ENCODE results near the gene NUMBL. TPM values are rescaled to one million over a fixed set of nuclear protein-coding genes. Genes with fewer than 3 reads are reported as not detected.

Gene NUMBL
- total and polyA plus RNA-seq, 2 of the 13 experiments (the other 11 are each of a cell fraction or from before 2014, with no cell fraction given), result 0.49 to 2.3 TPM

DNA sequence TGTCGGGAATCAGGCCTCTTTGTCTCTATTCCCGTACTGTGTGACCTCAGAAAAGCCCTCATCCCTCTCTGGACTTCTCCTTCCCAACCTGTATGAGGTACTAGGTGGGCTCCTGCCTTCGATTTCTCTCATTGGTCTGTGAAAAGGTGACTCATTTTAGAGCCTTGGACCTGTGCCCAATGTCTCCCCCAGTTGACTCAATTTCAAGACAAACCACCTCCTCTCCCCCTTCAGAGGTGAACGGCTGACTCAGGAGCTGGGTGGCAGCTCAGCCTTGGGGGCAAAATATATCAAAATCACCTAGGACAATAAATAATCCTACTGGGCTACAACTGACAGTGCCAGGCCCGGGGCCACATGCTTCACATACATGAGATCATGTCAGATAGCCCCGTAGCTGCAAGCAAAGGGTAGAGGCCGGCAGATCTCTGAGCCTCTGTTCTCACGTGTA is 25.6 kb upstream of the NUMBL start (continued):
- TF ChIP-seq, protein P1, sequence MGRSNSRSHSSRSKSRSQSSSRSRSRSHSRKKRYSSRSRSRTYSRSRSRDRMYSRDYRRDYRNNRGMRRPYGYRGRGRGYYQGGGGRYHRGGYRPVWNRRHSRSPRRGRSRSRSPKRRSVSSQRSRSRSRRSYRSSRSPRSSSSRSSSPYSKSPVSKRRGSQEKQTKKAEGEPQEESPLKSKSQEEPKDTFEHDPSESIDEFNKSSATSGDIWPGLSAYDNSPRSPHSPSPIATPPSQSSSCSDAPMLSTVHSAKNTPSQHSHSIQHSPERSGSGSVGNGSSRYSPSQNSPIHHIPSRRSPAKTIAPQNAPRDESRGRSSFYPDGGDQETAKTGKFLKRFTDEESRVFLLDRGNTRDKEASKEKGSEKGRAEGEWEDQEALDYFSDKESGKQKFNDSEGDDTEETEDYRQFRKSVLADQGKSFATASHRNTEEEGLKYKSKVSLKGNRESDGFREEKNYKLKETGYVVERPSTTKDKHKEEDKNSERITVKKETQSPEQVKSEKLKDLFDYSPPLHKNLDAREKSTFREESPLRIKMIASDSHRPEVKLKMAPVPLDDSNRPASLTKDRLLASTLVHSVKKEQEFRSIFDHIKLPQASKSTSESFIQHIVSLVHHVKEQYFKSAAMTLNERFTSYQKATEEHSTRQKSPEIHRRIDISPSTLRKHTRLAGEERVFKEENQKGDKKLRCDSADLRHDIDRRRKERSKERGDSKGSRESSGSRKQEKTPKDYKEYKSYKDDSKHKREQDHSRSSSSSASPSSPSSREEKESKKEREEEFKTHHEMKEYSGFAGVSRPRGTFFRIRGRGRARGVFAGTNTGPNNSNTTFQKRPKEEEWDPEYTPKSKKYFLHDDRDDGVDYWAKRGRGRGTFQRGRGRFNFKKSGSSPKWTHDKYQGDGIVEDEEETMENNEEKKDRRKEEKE (IDR thresholded peaks at IDR 0.05), result no peak
- TF ChIP-seq ZNF3 (CRISPR knock-in tag; IDR thresholded peaks at IDR 0.05) (no peak), SPEN (CRISPR knock-in tag; IDR thresholded peaks at IDR 0.05; ENCODE audit: low read depth) (no peak), ZNF768 (CRISPR knock-in tag; IDR thresholded peaks at IDR 0.05) (peak; percentile 82; the same call in 1 of the 2 replicates), ZGPAT (CRISPR knock-in tag; IDR thresholded peaks at IDR 0.05) (no peak), MATR3 (CRISPR knock-in tag; IDR thresholded peaks at IDR 0.05) (no peak), CBX2 (IDR thresholded peaks at IDR 0.05; ENCODE audit: low read depth, low read length) (no peak), CBX2 (CRISPR knock-in tag; IDR thresholded peaks at IDR 0.05; ENCODE audit: low read depth) (no peak), ZNF629 (CRISPR knock-in tag; conservative IDR thresholded peaks at IDR 0.05) (no peak), ZNF563 (CRISPR knock-in tag; IDR thresholded peaks at IDR 0.05) (no peak), ZNF616 (CRISPR knock-in tag; IDR thresholded peaks at IDR 0.05; ENCODE audit: low read depth) (no peak), RBM39 (IDR thresholded peaks at IDR 0.05; ENCODE audit: low read depth, low read length, poor library complexity, severe bottlenecking) (no peak)

Measured in HepG2 (cell line).